T-helper 2 cell (primary cell): ENCODE results near the gene ANKRD39.
A peak's percentile ranks its signal among the peaks of the same experiment; 100 is the strongest.
"Not testable (repeated sequence)": the region's sequence is repeated elsewhere in the genome, so short reads cannot be mapped to it uniquely, and the experiment has no call there.

Source experiments
- DNase-seq, 5 experiments: peaks; one replicate each; pipeline versions ENCODE4 v3.0.0 to v3.0.0-alpha.2; 2012 to 2022
- total RNA-seq, 2 donors: gene quantifications; one replicate each; lab custom pipeline; 2026; lab: John Stamatoyannopoulos, UW

ANKRD39 gene
- total RNA-seq, result 4.5 to 5.0 reads per million in 2 donors

DNA sequence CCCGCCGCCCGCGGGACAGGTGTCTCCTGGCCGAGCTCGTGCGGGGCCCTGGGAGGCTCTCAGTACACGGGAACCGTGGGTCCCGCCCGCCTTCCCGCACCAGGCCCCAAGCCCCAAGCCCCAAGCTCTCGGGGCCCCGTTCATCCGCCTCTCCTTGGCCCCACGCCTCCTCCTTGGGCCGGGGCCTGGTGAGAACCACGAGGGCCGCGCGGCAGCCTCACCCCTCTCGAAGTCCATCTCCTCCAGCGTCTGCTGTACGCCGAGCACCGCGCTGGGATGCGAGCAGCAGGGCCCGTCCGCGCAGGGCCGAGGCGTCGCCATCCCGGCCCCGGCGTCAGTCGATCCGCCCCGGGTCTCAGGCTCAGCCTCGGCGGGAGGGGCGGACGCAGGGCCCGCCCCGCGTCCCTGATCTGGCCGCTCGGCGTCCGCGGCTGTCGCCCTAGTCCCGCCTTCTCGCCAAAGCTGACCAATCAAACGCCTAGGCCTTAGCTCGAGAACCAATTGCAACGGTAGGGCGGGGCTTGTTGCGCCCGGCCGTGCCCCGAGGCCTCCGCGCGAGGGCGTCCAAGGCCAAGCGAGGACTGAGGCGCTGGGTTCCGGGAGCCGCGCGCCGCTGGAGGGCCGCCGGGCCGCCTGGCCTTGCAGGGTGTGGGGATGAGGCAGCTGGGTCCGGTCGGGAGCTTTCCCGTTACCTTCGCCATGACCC is at the start of gene ANKRD39:
Gene ANKRD39 (minus strand): TSS at position 350 of the 706 bp plus-strand sequence. CDS start 29 bp downstream, at position 321.
- DNase-seq, result peak; percentile 92 to 98 (median 97)

GRCh38 chr2:96906729-96907114 is 48.9 kb upstream of the ANKRD39 start:
- no peak for DNase-seq

DNA sequence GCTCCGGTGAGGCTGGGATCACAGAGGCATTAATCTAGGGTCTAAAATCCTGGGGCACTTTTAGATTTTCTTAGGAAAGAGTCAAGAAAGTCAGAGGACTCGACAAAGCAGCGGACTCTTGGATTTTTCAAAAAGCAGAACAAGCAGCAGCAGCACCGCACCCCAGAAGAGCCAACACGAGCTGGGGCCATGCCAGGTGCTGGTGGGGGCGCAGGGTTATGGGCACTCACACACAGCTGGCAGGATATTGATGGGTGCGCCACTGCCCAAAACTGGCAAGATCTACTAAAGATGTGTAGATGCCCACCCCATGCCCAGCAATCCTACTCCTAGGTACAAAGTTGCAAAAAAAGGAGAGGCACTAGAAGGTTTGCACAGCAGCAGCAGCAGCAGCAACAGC is 46.0 kb upstream of the ANKRD39 start:
- no peak for DNase-seq

DNA sequence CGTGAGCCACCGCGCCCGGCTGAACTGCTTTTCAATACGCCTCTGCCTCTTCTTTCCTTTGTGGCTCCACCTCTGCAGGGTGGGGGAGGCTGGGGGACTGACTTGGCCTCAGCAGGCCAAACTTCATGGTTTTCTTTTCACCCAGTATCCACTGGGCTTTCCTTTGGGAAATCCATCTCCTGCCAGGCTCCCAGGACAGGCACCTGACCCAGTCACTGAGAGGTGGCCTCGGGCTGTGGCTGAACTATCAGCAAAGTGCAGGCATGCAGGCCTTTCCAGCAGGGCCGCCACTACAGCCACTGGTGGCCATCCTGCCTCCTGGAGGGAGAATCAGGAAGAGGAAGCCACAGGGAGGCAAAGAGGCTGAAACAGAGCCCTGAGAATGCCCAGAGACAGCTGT is 45.5 kb upstream of the ANKRD39 start:
- no peak for DNase-seq

- no peak for DNase-seq
These were observed 42.4 kb upstream of the ANKRD39 start for GRCh38 chr2:96900237-96900636.

DNA sequence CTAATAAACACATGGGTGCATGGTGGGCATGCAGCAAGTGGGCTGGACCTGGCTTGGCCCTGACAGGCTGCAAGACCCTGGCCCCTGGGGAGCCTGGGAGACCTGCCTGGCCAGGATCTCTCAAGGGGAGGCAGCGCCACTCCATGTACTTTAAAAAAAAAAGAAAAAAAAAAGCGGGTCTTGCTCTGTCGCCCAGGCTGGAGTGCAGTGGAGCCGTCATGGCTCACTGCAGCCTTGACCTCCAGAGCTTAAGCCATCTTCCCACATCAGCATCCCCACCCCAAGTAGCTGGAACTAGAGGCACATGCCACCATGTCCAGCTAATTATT is 41.6 kb upstream of the ANKRD39 start:
- no peak for DNase-seq

DNA sequence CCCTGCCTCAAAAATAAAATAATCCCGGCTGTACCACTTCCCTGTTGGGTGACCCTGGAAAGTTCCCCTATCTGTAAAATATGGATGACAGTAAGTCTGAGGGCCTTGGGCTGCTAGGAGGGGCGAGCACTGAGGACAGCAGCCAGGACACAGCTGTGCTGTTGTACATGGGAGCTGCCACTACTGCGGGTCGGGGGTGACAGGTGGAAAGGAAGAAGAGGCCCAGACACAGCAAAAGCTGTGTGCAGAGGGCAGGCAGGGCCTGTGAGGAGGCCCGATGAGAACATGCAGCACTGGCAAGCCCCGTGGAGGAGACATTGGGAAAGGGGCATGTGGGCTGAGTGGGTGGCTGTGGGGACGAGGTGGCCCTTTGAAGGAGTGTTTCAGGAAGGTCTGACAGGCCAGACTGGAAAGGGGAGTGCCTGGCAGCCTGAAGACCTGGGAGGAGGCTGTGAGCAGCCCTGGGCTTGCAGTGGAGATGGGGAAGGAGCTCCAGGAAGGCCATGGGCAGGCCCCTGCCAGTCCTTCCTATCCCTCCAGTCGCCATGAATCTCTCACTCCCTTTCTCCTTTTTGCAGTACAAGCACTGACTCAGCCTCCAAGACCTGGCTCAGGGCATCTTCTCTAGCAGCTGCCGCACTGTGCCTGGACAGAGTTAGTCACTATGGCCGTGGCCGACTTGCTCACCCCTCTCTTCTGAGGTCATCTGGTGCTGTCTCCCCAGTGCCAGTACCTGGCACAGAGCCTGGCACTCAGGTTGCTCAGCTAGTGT is 41.0 kb upstream of the ANKRD39 start:
- DNase-seq, result no peak

DNA sequence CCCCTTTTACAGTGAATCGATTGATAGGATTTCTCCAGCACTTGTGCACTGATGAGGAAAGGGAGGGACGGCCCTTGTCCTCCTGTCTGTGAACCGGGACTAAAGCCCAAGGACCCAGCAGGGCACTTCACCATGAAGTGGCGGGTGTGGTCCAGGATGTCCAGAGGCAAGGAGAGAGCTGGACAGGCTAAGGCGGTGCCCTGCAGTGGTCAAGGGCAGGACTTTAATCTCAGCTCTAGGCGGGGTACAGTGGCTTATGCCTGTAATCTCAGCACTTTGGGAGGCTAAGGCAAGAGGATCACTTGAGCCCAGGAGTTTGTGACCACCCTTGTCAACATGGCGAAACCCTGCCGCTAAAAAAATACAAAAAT is 40.3 kb upstream of the ANKRD39 start:
- no peak for DNase-seq

DNA sequence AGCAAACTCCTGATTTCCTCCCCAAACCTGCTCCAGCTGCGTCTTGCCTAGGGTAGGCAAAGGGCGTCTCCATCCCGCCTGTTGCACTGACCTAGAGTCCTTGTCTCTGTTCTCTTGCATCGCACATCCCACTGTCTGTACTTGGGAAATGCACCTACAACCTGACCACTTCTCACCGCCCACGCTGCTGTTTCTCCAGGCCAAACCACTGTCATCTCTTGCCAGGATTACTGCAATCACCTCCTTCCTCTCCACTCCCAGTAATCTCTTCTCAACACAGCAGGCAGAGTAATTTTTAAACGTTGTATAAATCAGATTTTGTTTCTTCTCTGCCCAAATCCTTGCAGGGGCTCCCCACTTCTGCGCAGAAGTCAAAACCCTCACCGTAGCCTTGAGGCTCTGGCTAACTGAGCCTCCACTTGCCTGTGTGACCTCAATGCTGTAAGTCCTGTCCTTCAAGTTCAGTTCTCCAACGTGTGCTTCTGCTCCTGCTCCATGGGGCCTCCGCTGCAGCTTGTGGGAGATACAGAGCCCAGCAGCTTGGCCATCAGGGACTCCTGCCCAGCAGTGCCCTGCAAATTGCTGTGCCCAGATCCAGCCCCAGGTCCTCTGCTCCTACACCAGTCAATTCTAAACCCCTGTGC is 39.8 kb upstream of the ANKRD39 start:
- DNase-seq, result no peak

DNA sequence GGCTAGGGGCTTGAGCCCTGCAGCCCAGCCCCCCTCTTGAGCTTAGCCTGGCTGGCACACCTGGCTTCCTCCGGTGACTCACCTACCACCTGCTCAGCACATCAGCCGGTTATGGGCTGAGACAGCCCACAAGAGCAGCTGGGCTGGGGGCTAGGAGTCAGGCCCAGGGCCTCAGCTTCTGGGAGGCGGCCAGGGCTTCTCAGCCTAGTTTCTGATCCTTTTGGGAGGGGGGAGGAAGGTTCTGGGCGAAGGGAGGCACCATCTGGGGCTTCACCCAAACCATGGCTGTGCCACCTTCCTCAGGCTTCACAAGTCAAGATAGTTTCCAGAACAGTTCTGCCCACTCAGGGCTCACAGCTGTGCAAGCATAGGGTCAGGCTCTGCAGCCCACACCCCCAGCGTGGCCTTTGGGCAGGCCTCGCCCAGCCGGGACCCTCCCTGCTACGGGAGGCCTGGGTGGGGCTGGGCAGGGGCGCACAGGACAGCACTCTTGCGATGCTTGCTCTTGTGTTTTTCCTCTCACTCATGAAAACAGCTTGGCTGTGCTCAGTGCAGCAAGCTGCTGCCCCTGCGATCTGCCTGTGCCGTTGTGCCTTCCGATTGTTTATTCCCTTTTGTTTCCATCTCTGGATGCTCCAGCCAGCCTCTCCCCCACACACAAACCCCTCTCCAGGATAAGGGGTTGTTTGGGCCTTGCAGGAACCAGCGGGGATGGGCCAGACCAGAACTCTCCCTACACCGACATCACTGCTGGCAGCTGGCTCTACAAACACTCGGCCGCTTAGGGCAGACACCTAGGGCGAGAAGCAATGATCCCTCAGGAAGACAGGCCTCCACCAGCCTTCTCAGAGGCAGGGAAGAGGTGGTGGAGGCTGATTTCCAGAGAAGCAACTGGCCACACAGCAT is 38.2 kb upstream of the ANKRD39 start:
- DNase-seq, result no peak

- DNase-seq, result no peak
These were observed 37.4 kb upstream of the ANKRD39 start for GRCh38 chr2:96895032-96895745.

- no peak for DNase-seq
These were observed 36.3 kb upstream of the ANKRD39 start for GRCh38 chr2:96894151-96894531.

GRCh38 chr2:96893289-96894150 is 35.7 kb upstream of the ANKRD39 start:
- DNase-seq, result no peak

DNA sequence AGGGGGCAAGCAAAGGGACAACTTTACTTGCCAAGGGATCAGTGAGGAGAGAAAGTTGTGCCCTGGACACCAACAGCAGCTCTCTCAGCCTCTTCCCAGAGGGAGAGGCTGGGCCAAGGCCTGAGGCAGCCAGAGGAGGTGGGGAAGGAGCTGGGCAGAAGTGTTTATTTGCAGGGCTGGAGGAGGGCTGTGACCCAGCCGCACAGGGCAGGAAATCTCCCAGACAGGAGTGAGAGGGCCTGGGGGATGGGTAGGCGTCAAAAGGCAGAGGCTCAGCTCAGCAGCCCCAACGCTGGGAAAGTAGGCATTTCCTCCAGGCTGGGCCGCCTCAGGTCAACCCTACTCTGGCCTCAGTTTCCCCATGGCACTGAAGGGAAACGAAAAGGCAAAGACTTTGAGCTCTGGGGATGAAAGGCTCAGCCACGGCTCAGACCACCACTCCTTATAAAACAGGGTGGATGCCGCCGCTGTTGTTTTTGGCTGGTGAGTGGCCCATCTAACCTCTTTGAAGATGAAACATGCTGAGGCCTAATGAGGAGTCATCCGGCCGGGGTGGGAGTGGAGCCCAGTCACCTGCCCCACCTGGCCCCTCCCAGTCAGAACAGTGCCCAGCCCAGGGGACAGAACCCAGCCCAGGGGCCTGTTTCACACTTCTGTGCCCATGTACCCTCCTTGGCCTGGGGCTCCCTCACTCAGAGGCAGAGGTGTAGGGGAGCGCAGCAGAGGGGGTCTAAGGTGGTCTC is 33.9 kb upstream of the ANKRD39 start:
- peak in 1 of 5 experiments; percentile 32 for DNase-seq

DNA sequence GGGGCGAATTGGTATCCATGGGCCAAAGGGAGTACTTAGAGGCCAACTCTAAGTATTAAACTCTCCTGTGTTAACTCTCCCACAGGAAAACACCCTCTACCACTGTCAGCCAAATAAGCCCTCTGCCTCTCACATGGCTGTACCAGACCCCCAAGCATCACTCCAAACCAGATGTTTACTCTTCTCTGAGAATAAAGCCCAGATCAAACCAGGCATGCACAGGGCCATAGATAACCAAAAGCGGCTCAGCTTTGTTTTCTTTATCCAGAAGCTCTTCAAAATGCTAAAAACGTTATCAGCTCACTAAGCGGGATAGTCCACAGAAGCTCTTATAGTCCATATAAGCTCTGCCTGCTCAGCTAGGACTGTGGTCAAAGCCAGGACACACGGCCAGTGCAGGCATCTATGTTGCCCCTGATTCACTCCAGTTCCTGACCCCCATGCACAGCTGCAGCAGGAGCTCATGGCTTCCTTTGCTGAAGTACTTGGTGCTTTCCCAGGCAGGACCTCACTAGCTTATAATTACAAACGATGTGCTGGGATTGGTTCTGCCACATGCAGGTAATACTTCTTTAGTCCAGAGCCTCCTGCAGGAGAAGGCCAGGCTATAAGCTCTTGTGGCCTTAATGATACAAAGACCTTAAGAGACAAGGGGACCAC is 33.0 kb upstream of the ANKRD39 start:
- DNase-seq, result no peak

DNA sequence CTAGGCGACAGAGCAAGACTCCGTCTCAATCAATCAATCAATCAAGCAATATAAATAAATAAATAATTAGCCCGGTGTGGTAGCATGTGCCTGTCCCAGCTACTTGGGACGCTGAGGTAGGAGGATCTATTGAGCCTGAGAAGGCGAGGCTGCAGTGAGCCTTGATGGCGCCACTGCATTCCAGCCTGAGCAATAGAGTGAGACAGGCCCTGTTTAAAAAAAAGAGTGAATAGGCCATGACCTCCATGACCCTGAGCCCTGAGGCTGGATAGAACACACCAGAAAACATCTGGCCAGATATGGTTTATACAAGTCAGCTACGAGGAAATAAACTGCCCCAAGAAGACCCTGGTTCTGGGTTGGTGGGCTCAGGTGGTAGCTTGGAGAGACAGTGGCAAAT is 32.4 kb upstream of the ANKRD39 start:
- no peak for DNase-seq

GRCh38 chr2:96889502-96889901 is 31.7 kb upstream of the ANKRD39 start:
- DNase-seq, result not testable (repeated sequence)

DNA sequence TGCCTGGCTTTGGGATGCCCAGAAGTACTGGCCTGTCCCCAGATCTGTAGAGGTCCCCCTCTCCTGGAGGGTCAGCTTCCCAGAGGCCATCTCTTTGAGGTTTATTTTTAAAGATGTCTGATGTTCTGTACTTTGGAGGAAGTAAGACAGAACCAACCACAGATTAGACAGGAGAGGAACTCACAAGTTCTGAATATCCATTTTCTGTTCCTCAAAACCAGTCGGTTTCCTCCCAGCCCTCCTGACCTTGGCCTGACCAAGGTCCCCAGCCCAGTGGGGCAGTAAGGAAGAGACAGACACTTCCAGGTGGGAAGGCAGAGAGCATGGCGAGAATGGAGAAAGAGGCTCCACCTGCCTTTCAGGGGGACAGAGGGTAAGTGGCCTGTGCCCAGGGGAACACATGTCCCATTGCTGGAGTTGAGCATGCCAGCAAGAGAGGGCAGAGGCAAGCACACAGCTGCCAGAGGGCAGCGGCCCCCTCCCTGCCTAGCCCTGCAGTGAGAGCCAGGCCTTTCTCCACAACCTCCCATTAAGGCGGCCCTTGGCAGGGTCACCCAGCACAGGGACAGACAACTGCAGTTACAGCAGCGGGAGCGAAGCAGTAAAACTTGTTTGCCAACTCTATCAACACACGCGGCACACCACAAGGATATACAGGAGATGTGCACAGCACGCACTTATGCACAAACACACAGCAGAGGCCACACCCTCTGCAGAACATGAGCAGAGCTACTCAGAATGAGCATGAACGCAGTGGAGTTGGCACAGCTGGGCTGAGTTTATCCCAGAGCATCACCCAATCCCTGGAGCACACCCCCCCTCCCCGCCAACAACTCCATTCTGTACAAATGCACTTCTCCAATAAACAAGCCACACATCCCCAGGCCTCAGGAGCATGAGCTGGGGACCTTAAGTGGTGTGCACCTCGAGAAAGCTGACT is 30.5 kb upstream of the ANKRD39 start:
- DNase-seq, result peak in 1 of 5 experiments; percentile 37
